Thyroid gland (tissue), 4 donors: Measurements from ENCODE around the gene CACFD1. TPM values are rescaled to one million over a fixed set of nuclear protein-coding genes. Genes with fewer than 3 reads are reported as not detected.

Source experiments
- DNase-seq, 2 donors: peaks; one replicate each; pipeline ENCODE4 v3.0.0-alpha.2; 2019
- H3K27ac ChIP-seq, 3 donors: fragments of 200-600 bp; sonication (generic); 1 replicate in 2 of 3; 2 replicates in 1 of 3; pipeline ENCODE4 v1.5.1; 2016 to 2019; ENCODE audit warnings: mild to moderate bottlenecking in 1 of 3, moderate library complexity in 1 of 3
- H3K27me3 ChIP-seq: fragments of 200-600 bp; sonication (generic); one replicate; pipeline ENCODE4 v1.5.1; 2019
- H3K36me3 ChIP-seq, 2 donors: fragments of 200-600 bp; sonication (generic); one replicate each; pipeline ENCODE4 v1.5.1; 2016 to 2019
- H3K4me1 ChIP-seq, 2 donors: fragments of 200-600 bp; sonication (generic); one replicate each; pipeline ENCODE4 v1.5.1; 2017 to 2019
- H3K4me3 ChIP-seq, 3 donors: fragments of 200-600 bp; sonication (generic); replicated peaks in 1 of 3; 1 replicate in 2 of 3; 2 replicates in 1 of 3; pipeline ENCODE4 v1.5.1; 2016; ENCODE audit warnings: mild to moderate bottlenecking in 1 of 3
- H3K9me3 ChIP-seq: fragments of 200-600 bp; sonication (generic); one replicate; pipeline ENCODE4 v1.5.1; 2017
- CTCF ChIP-seq, 6 experiments: fragments of 200-600 bp in 3 of 6; fragments of 450-650 bp in 3 of 6; sonication (generic) in 3 of 6; IDR thresholded peaks; one replicate each; pipeline ENCODE4 v1.5.1; 2016 to 2019; ENCODE audit warnings: antibody characterized with exemption in 6 of 6, mild to moderate bottlenecking in 2 of 6, inconsistent platforms in 1 of 6, moderate library complexity in 1 of 6
- POLR2A ChIP-seq, 2 donors: fragments of 450-650 bp; IDR thresholded peaks; one replicate each; pipeline ENCODE4 v1.6.1; 2017; ENCODE audit warnings: antibody characterized with exemption in 2 of 2, mild to moderate bottlenecking in 2 of 2, moderate library complexity in 1 of 2
- WGBS, 2 donors: methylation state at CpG; one replicate each; pipeline ENCODE4 v1.1.5; 2017; 5-methylcytosine and 5-hydroxymethylcytosine counted together
- intact Hi-C: fragments of 100-400 bp; cut with DNase I; formaldehyde crosslinking; loops from one replicate; pipeline ENCODE4 v1.15.1; 2023
- total RNA-seq, 4 donors: library from RNA; depleted of rRNA; stranded (reverse); fragments of >200 nt; gene quantifications; one replicate each; pipeline ENCODE4 v1.2.3, GENCODE V29; 2016

Gene CACFD1
- total RNA-seq, 4 donors from 2014 or later, result 21.4 to 36.7 (median 33.5) TPM

- no peaks in the 10 kb centered on the region for H3K27me3 ChIP-seq
- TF ChIP-seq POLR2A (IDR thresholded peaks at IDR 0.05) (no peak), CTCF (IDR thresholded peaks at IDR 0.05) (no peak)
- H3K9me3 ChIP-seq, result no peaks in the 10 kb centered on the region
- intact Hi-C loops, result no loop called here
- WGBS, 2 donors, result 96% methylated on average over 23 to 26 of the region's 27 CpGs
- H3K36me3 ChIP-seq, result no peaks in the 10 kb centered on the region
- H3K4me3 ChIP-seq, result no peak overlapping the region
- H3K4me1 ChIP-seq, result peaks cover 22 to 29% of the 10 kb centered on the region in 2 donors
- no peak overlapping the region for H3K27ac ChIP-seq
- DNase-seq, result no peak
Observed at GRCh38 chr9:133518706-133519449, 59.1 kb downstream of the CACFD1 start.

GRCh38 chr9:133519693-133520092 lies 59.9 kb downstream of the CACFD1 start:
- no peak for DNase-seq
- Histone ChIP-seq H3K9me3 (no peaks in the 10 kb centered on the region), H3K27me3 (no peaks in the 10 kb centered on the region), H3K4me1 (peaks cover 17 to 24% of the 10 kb centered on the region in 2 donors), H3K4me3 (no peak overlapping the region), H3K36me3 (no peaks in the 10 kb centered on the region), H3K27ac (no peak overlapping the region)
- TF ChIP-seq CTCF (IDR thresholded peaks at IDR 0.05) (no peak), POLR2A (IDR thresholded peaks at IDR 0.05) (no peak)
- 73 to 82% methylated on average over 7 of the region's 7 CpGs for WGBS, 2 donors
- intact Hi-C loops, result no loop called here

GRCh38 chr9:133520121-133520835 lies 60.5 kb downstream of the CACFD1 start:
- intact Hi-C loops, result no loop called here
- 56 to 83% methylated on average over 15 to 24 of the region's 24 CpGs for WGBS, 2 donors
- no peaks in the 10 kb centered on the region for H3K27me3 ChIP-seq
- TF ChIP-seq POLR2A (IDR thresholded peaks at IDR 0.05), result no peak
- no peak for TF ChIP-seq CTCF (IDR thresholded peaks at IDR 0.05)
- DNase-seq, result no peak
- H3K36me3 ChIP-seq, result no peaks in the 10 kb centered on the region
- no peak overlapping the region for H3K4me3 ChIP-seq
- no peak overlapping the region for H3K27ac ChIP-seq
- no peaks in the 10 kb centered on the region for H3K9me3 ChIP-seq
- peaks cover 12 to 18% of the 10 kb centered on the region in 2 donors for H3K4me1 ChIP-seq

Other genes with a start within 250 kb of the CACFD1 start
- gene ABO, start 184.8 kb upstream of the CACFD1 start, total RNA-seq, result 10 to 100 TPM; 15.7 to 32.6 (median 24.9) TPM
- gene SURF6, start 123.8 kb upstream of the CACFD1 start, total RNA-seq, result 10 to 100 TPM; 18.4 to 34.9 (median 22.0) TPM
- gene MED22, start 111.8 kb upstream of the CACFD1 start, total RNA-seq, result 10 to 100 TPM; 41.9 to 58.2 (median 48.6) TPM
- 1,000 to 10,000 TPM; 1,394 to 2,407 (median 1,585) TPM for gene RPL7A, start 111.8 kb upstream of the CACFD1 start, total RNA-seq
- gene SURF1, start 103.5 kb upstream of the CACFD1 start, total RNA-seq, result 10 to 100 TPM; 51.5 to 82.7 (median 64.7) TPM
- 10 to 100 TPM; 26.2 to 42.7 (median 31.6) TPM for gene SURF2, start 103.4 kb upstream of the CACFD1 start, total RNA-seq
- gene SURF4, start 83.9 kb upstream of the CACFD1 start, total RNA-seq, result 100 to 1,000 TPM; 165 to 253 (median 226) TPM
- gene STKLD1, start 83.6 kb upstream of the CACFD1 start, total RNA-seq, result 1 to 10 TPM in 2 of 4 donors, not detected in 2; 1.6 to 2.2 TPM
- 10 to 100 TPM; 16.0 to 21.9 (median 19.0) TPM for gene REXO4, start 42.0 kb upstream of the CACFD1 start, total RNA-seq
- 1 to 10 TPM; 1.5 to 2.8 (median 2.0) TPM for gene ADAMTS13, start 37.6 kb upstream of the CACFD1 start, total RNA-seq
- 1 to 10 TPM; 1.1 to 3.8 (median 2.5) TPM for gene SLC2A6, start 19.1 kb downstream of the CACFD1 start, total RNA-seq
- not detected for gene MYMK, start 65.0 kb downstream of the CACFD1 start, total RNA-seq
- 1 to 10 TPM; 2.4 to 9.3 (median 8.7) TPM for gene ADAMTSL2, start 74.7 kb downstream of the CACFD1 start, total RNA-seq
- gene FAM163B, start 149.4 kb downstream of the CACFD1 start, total RNA-seq, result not detected
- gene DBH, start 176.4 kb downstream of the CACFD1 start, total RNA-seq, result under 1 TPM in 2 of 4 donors, not detected in 2; 0.11 to 0.15 TPM